PC-9 (cell line): ENCODE measurements around the gene USP17L19. TPM values are rescaled to one million over a fixed set of nuclear protein-coding genes. Genes with fewer than 3 reads are reported as not detected.
"Not testable (repeated sequence)": the region's sequence is repeated elsewhere in the genome, so short reads cannot be mapped to it uniquely, and the experiment has no call there.

Source experiments
- BruUV-seq: library from RNA; stranded (reverse); fragments of 400-500 nt; replicated peaks from 2 replicates; lab custom pipeline; 2021; lab: Mats Ljungman, UMichigan
- CTCF ChIA-PET: fragments of 300-600 bp; sonication (Branson Sonifier 250); formaldehyde crosslinking; loops from one replicate; lab custom pipeline; 2022; ENCODE audit warnings: antibody characterized with exemption; lab: Charles Lee
- POLR2A ChIA-PET: fragments of 300-600 bp; sonication (Branson Sonifier 250); formaldehyde crosslinking; loops from one replicate; lab custom pipeline; 2022; ENCODE audit warnings: antibody characterized with exemption; ENCODE audit not compliant: unreplicated experiment; lab: Charles Lee
- DNase-seq, 2 experiments: peaks; one replicate each; pipeline versions ENCODE4 v3.0.0 to v3.0.0-alpha.2; 2015 to 2022; ENCODE audit warnings: mixed read lengths in 1 of 2
- H2AFZ ChIP-seq: fragments of 200-600 bp; sonication (generic); 2 replicates; pipeline ENCODE4 v1.8.1; 2017; ENCODE audit warnings: antibody characterized with exemption
- H3F3A ChIP-seq: fragments of 200-600 bp; sonication (generic); 2 replicates; pipeline ENCODE4 v1.8.1; 2017; ENCODE audit warnings: antibody characterized with exemption, mild to moderate bottlenecking, low read depth; ENCODE audit not compliant: insufficient read depth
- H3K27ac ChIP-seq: fragments of 200-600 bp; sonication (generic); 2 replicates; pipeline ENCODE4 v1.6.1; 2016; ENCODE audit warnings: mixed run types
- H3K27me3 ChIP-seq: fragments of 200-600 bp; sonication (generic); 2 replicates; pipeline ENCODE4 v1.6.1; 2016; ENCODE audit warnings: low read depth, mixed run types; ENCODE audit not compliant: insufficient read depth
- H3K36me3 ChIP-seq: fragments of 200-600 bp; sonication (generic); 2 replicates; pipeline ENCODE4 v1.6.1; 2016; ENCODE audit warnings: low read depth, mixed run types
- H3K4me1 ChIP-seq: fragments of 200-600 bp; sonication (generic); replicated peaks from 2 replicates; pipeline ENCODE4 v1.6.1; 2016; ENCODE audit warnings: mixed run types; ENCODE audit not compliant: insufficient read depth
- H3K4me2 ChIP-seq: fragments of 200-600 bp; sonication (generic); 2 replicates; pipeline ENCODE4 v1.6.1; 2017; ENCODE audit warnings: mixed run types
- H3K4me3 ChIP-seq: fragments of 200-600 bp; sonication (generic); 2 replicates; pipeline ENCODE4 v1.6.1; 2016; ENCODE audit warnings: mixed run types
- H3K79me2 ChIP-seq: fragments of 200-600 bp; sonication (generic); 2 replicates; pipeline ENCODE4 v1.6.1; 2017; ENCODE audit warnings: low read depth, mixed run types
- H3K9me2 ChIP-seq: fragments of 200-600 bp; sonication (generic); 2 replicates; pipeline ENCODE4 v1.8.1; 2017; ENCODE audit warnings: mild to moderate bottlenecking; ENCODE audit not compliant: insufficient read depth
- H3K9me3 ChIP-seq: fragments of 200-600 bp; sonication (generic); 2 replicates; pipeline ENCODE4 v1.8.1; 2016; ENCODE audit warnings: low read depth; ENCODE audit not compliant: insufficient read depth
- H4K20me1 ChIP-seq: fragments of 200-600 bp; sonication (generic); 2 replicates; pipeline ENCODE4 v1.8.1; 2017; ENCODE audit not compliant: insufficient read depth
- intact Hi-C: fragments of 100-400 bp; cut with micrococcal nuclease; formaldehyde crosslinking; loops from one replicate; pipeline ENCODE4 v1.10.0; 2022; ENCODE audit not compliant: unreplicated experiment
- total RNA-seq: library from RNA; stranded (reverse); gene quantifications from 2 replicates; pipeline ENCODE4 v1.2.3, GENCODE V29; 2021

The USP17L19 gene
- total RNA-seq, 1 experiment from 2014 or later: not detected

DNA sequence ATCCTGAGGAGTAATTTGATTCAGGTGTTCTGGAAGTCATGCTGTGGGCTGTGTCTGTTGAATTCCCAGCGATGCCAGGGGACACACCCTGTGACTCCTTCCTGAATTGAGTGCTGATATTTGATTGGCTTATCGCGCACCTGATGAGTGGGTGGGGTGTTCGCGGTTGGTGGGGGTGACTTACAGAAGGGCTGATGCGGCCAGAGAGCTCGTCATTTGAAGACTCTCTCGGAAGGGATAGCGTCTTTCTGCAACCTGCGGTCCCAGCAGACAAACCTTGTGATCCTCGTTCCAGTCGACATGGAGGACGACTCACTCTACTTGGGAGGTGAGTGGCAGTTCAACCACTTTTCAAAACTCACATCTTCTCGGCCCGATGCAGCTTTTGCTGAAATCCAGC, 19.1 kb upstream of the USP17L19 start, which contains the start of gene USP17L15:
TSS of gene USP17L15 (plus strand) at position 301 of the 400 bp plus-strand sequence. CDS start at position 301, 0 bp downstream.
- H2AFZ ChIP-seq, CTCF ChIA-PET, H3K27ac ChIP-seq, DNase-seq, H3K9me2 ChIP-seq, intact Hi-C loops, H3K9me3 ChIP-seq, H3K27me3 ChIP-seq, H3K4me1 ChIP-seq, H3F3A ChIP-seq, H3K79me2 ChIP-seq, H3K4me3 ChIP-seq, H3K36me3 ChIP-seq, H4K20me1 ChIP-seq, H3K4me2 ChIP-seq, BruUV-seq, POLR2A ChIA-PET: not testable (repeated sequence)

GRCh38 chr4:9238461-9238860, 14.7 kb upstream of the USP17L19 start:
- H3K36me3 ChIP-seq, POLR2A ChIA-PET, CTCF ChIA-PET, H3K4me1 ChIP-seq, H3F3A ChIP-seq, H3K9me3 ChIP-seq, H3K27me3 ChIP-seq, H3K4me2 ChIP-seq, intact Hi-C loops, H3K9me2 ChIP-seq, H2AFZ ChIP-seq, H3K79me2 ChIP-seq, DNase-seq, H3K4me3 ChIP-seq, BruUV-seq, H4K20me1 ChIP-seq, H3K27ac ChIP-seq: not testable (repeated sequence)

- DNase-seq, CTCF ChIA-PET, H3K4me3 ChIP-seq, H3F3A ChIP-seq, POLR2A ChIA-PET, H3K4me2 ChIP-seq, H3K27me3 ChIP-seq, intact Hi-C loops, BruUV-seq, H3K79me2 ChIP-seq, H3K4me1 ChIP-seq, H3K9me2 ChIP-seq, H3K36me3 ChIP-seq, H4K20me1 ChIP-seq, H3K9me3 ChIP-seq, H3K27ac ChIP-seq, H2AFZ ChIP-seq: not testable (repeated sequence)
These were observed 9.6 kb upstream of the USP17L19 start, which contains the start of gene USP17L17 for GRCh38 chr4:9243579-9243978. TSS of gene USP17L17 (plus strand) at chr4:9243879. CDS start at chr4:9243879, 0 bp downstream.

GRCh38 chr4:9247953-9248680, 5.1 kb upstream of the USP17L19 start, which contains the start of gene USP17L18:
TSS of gene USP17L18 (plus strand) at chr4:9248630. CDS start at chr4:9248630, 0 bp downstream.
- H3K36me3 ChIP-seq, H3K4me1 ChIP-seq, intact Hi-C loops, H3K27ac ChIP-seq, H3K27me3 ChIP-seq, H3K4me3 ChIP-seq, H3K9me2 ChIP-seq, H3F3A ChIP-seq, H4K20me1 ChIP-seq, POLR2A ChIA-PET, H3K79me2 ChIP-seq, H3K4me2 ChIP-seq, CTCF ChIA-PET, H2AFZ ChIP-seq, BruUV-seq, H3K9me3 ChIP-seq: not testable (repeated sequence)
- DNase-seq: peak in 1 of 2 experiments; percentile 0

GRCh38 chr4:9257824-9258223, 4.6 kb downstream of the USP17L19 start, which contains the start of gene USP17L20:
TSS of gene USP17L20 (plus strand) at chr4:9258124. CDS start at chr4:9258124, 0 bp downstream.
- H3K9me3 ChIP-seq, H4K20me1 ChIP-seq, H3K4me2 ChIP-seq, H3K4me3 ChIP-seq, H3K79me2 ChIP-seq, H3K27me3 ChIP-seq, H3K4me1 ChIP-seq, BruUV-seq, H2AFZ ChIP-seq, H3K9me2 ChIP-seq, DNase-seq, intact Hi-C loops, H3K27ac ChIP-seq, CTCF ChIA-PET, POLR2A ChIA-PET, H3F3A ChIP-seq, H3K36me3 ChIP-seq: not testable (repeated sequence)

GRCh38 chr4:9262572-9262971, 9.4 kb downstream of the USP17L19 start, which contains the start of gene USP17L21:
TSS of gene USP17L21 (plus strand) at chr4:9262872. CDS start at chr4:9262872, 0 bp downstream.
- DNase-seq, POLR2A ChIA-PET, H3K36me3 ChIP-seq, H3K79me2 ChIP-seq, H4K20me1 ChIP-seq, H3K9me2 ChIP-seq, CTCF ChIA-PET, H3K27ac ChIP-seq, H2AFZ ChIP-seq, H3K4me2 ChIP-seq, H3K9me3 ChIP-seq, intact Hi-C loops, H3K27me3 ChIP-seq, BruUV-seq, H3F3A ChIP-seq, H3K4me1 ChIP-seq, H3K4me3 ChIP-seq: not testable (repeated sequence)

- H3K9me2 ChIP-seq, H3K79me2 ChIP-seq, CTCF ChIA-PET, H3K4me2 ChIP-seq, H2AFZ ChIP-seq, H3K4me1 ChIP-seq, H3K9me3 ChIP-seq, intact Hi-C loops, H3K36me3 ChIP-seq, H4K20me1 ChIP-seq, DNase-seq, H3K27ac ChIP-seq, H3F3A ChIP-seq, H3K27me3 ChIP-seq, POLR2A ChIA-PET, H3K4me3 ChIP-seq, BruUV-seq: not testable (repeated sequence)
These were observed 14.1 kb downstream of the USP17L19 start, which contains the start of gene USP17L22 for GRCh38 chr4:9267319-9267718. TSS of gene USP17L22 (plus strand) at chr4:9267619. CDS start at chr4:9267619, 0 bp downstream.
